K562 (cell line): ENCODE measurements around the gene SYCP2. TPM values are rescaled to one million over a fixed set of nuclear protein-coding genes. Genes with fewer than 3 reads are reported as not detected.

Source experiments
- ATAC-seq: fragments of 200-7000 bp; cut with Tn5 transposase; 3 replicates; pipeline ENCODE4 v1.9.1; 2020; ENCODE audit warnings: moderate library complexity
- BruUV-seq: library from RNA; stranded (reverse); fragments of 400-500 nt; replicated peaks from 2 replicates; lab custom pipeline; 2021; lab: Mats Ljungman, UMichigan
- CTCF ChIA-PET: fragments of 300-600 bp; formaldehyde crosslinking; extraction: SDS; loops from one replicate; lab custom pipeline; 2021; ENCODE audit warnings: low intra/inter-chr PET ratio; lab: Yijun Ruan, JAX
- POLR2A ChIA-PET: fragments of 300-600, 350-650 bp; sonication (Branson Sonifier 250); formaldehyde crosslinking; extraction: SDS; loops from one replicate; lab custom pipeline; 2021; ENCODE audit warnings: antibody characterized with exemption, inconsistent platforms; lab: Yijun Ruan, JAX
- DNase-seq, 4 experiments: peaks; one replicate each; pipeline versions ENCODE4 v3.0.0 to v3.0.0-alpha.2; 2011 to 2018; ENCODE audit warnings: low spot score in 3 of 4, mixed read lengths in 3 of 4; ENCODE audit errors: extremely low read depth in 1 of 4
- FAIRE-seq: peaks from 2 replicates; lab custom pipeline; 2011; peaks lifted over from hg19 to GRCh38; lab: Jason Lieb, UNC
- H2AFZ ChIP-seq: 2 replicates; pipeline ENCODE4 v1.6.0; 2011; ENCODE audit warnings: low read depth, low read length, control low read depth, inconsistent platforms
- H3K27ac ChIP-seq: fragments of 200-600 bp; 3 replicates; pipeline ENCODE4 v1.8.0; 2011; ENCODE audit warnings: low read depth, mild to moderate bottlenecking, control low read depth, inconsistent platforms, low read length, moderate library complexity, mixed read lengths; ENCODE audit errors: extremely low read depth
- H3K27me3 ChIP-seq, 2 experiments: fragments of 300-600 bp in 1 of 2; 2 replicates in 1 of 2; 3 replicates in 1 of 2; pipeline versions ENCODE4 v1.6.0 to v1.8.0; 2011; ENCODE audit warnings: inconsistent platforms in 2 of 2, low read length in 2 of 2, mild to moderate bottlenecking in 1 of 2, mixed read lengths in 1 of 2, moderate library complexity in 1 of 2; ENCODE audit not compliant: control insufficient read depth in 2 of 2, insufficient read depth in 2 of 2
- H3K36me3 ChIP-seq: fragments of 300-600 bp; 3 replicates; pipeline ENCODE4 v1.8.0; 2011; ENCODE audit warnings: mild to moderate bottlenecking, low read length, inconsistent platforms; ENCODE audit not compliant: control insufficient read depth, insufficient read depth
- H3K4me1 ChIP-seq, 2 experiments: fragments of 200-600 bp in 1 of 2; replicated peaks in 1 of 2; 2 replicates in 1 of 2; 3 replicates in 1 of 2; pipeline versions ENCODE4 v1.5.1 to v1.8.0; 2011; ENCODE audit warnings: inconsistent platforms in 2 of 2, low read length in 2 of 2, mild to moderate bottlenecking in 1 of 2, mixed read lengths in 1 of 2, moderate library complexity in 1 of 2; ENCODE audit not compliant: control insufficient read depth in 2 of 2, insufficient read depth in 2 of 2
- H3K4me2 ChIP-seq: 2 replicates; pipeline ENCODE4 v1.6.1; 2011; ENCODE audit warnings: low read length, control low read depth, inconsistent platforms, mixed read lengths; ENCODE audit not compliant: insufficient read depth
- H3K4me3 ChIP-seq: fragments of 200-600 bp; sonication (generic), shearing (Covaris generic); 2 replicates; pipeline ENCODE4 v1.5.1; 2016; ENCODE audit warnings: control low read depth, inconsistent platforms
- H3K79me2 ChIP-seq: fragments of 200-600 bp; 3 replicates; pipeline ENCODE4 v1.8.0; 2011; ENCODE audit warnings: low read length, inconsistent platforms; ENCODE audit not compliant: control insufficient read depth, insufficient read depth
- H3K9ac ChIP-seq, 2 experiments: 2 replicates each; pipeline versions ENCODE4 v1.6.0 to v1.6.1; 2011; ENCODE audit warnings: low read depth in 2 of 2, low read length in 2 of 2, control low read depth in 1 of 2, inconsistent platforms in 1 of 2, mild to moderate bottlenecking in 1 of 2, mixed read lengths in 1 of 2; ENCODE audit not compliant: insufficient read depth in 1 of 2
- H3K9me1 ChIP-seq: one replicate; pipeline ENCODE4 v1.6.0; 2011; ENCODE audit warnings: inconsistent platforms, mild to moderate bottlenecking, low read length, moderate library complexity; ENCODE audit not compliant: control insufficient read depth, insufficient read depth
- H3K9me3 ChIP-seq: replicated peaks from 2 replicates; pipeline ENCODE4 v1.5.1; 2011; ENCODE audit warnings: low read depth, low read length, inconsistent platforms; ENCODE audit not compliant: control insufficient read depth, insufficient read depth
- H4K20me1 ChIP-seq: replicated peaks from 2 replicates; pipeline ENCODE4 v1.6.1; 2011; ENCODE audit warnings: low read length, inconsistent platforms, mixed read lengths; ENCODE audit not compliant: control insufficient read depth, insufficient read depth
- CUX1 ChIP-seq: fragments of 200-800 bp; sonication (Bioruptor generic); IDR thresholded peaks from 2 replicates; pipeline ENCODE4 v1.6.1; 2016; ENCODE audit warnings: missing genetic modification characterization, missing compliant biosample characterization
- U2AF2 ChIP-seq: fragments of 200-400 bp; formaldehyde crosslinking; optimal IDR thresholded peaks from 2 replicates; pipeline ENCODE3; 2017; ENCODE audit warnings: low read depth, mild to moderate bottlenecking, low read length
- WGBS: fragments of 100-300 bp; shearing (Covaris generic); methylation state at CpG from one replicate; pipeline ENCODE4 v1.1.6; 2016; ENCODE audit warnings: low coverage, mixed read lengths; ENCODE audit not compliant: insufficient coverage; ENCODE audit errors: missing lambda C conversion rate; 5-methylcytosine and 5-hydroxymethylcytosine counted together
- in situ Hi-C: fragments of 300-500 bp; cut with MboI; formaldehyde crosslinking; loops from 4 replicates; pipeline ENCODE4 v1.15.0; 2018; ENCODE audit warnings: inconsistent platforms, mixed read lengths
- intact Hi-C: fragments of 100-400 bp; cut with micrococcal nuclease; formaldehyde crosslinking; loops from 2 replicates; pipeline ENCODE4 v1.14.2; 2022
- polyA plus RNA-seq, 8 experiments: library from polyadenylated mRNA; depleted of rRNA in 4 of 8; stranded (reverse) in 5 of 8; unstranded in 3 of 8; fragments of >200 nt; fragmentation: Nextera tagmentation in 2 of 8; fragmentation: Illumina TruSeq in 1 of 8; extraction: Ambion mirVana in 2 of 8; extraction: Trizol in 1 of 8; gene quantifications; 2 replicates each; pipeline versions ENCODE4 v1.2.1 to v1.2.3, GENCODE V29; 2011 to 2014; ENCODE audit warnings: inconsistent platforms in 1 of 8, missing spikeins in 1 of 8
- total RNA-seq, 7 experiments: library from RNA; depleted of rRNA in 6 of 7; stranded (reverse); fragments of >200 nt in 6 of 7; fragmentation: Illumina TruSeq in 2 of 7; extraction: Trizol in 2 of 7; gene quantifications; 2 replicates each; pipeline versions ENCODE4 v1.2.1 to v1.2.3, GENCODE V29; 2011 to 2021; ENCODE audit warnings: low replicate concordance in 1 of 7

Gene SYCP2
- total and polyA plus RNA-seq, 9 of the 15 experiments (the other 6 are each of a cell fraction or from before 2014, with no cell fraction given), result 0.24 to 1.6 (median 0.67) TPM

GRCh38 chr20:59935457-59936185, 2.2 kb upstream of the SYCP2 start:
- WGBS, result 72% methylated on average over 8 of the region's 8 CpGs
- Histone ChIP-seq H2AFZ (no peak overlapping the region), H3K9me3 (no peaks in the 10 kb centered on the region), H3K4me2 (no peak overlapping the region), H4K20me1 (no peaks in the 10 kb centered on the region), H3K79me2 (peaks cover 5% of the 10 kb centered on the region; the same call in 2 of the 3 replicates), H3K4me3 (no peak overlapping the region), H3K9me1 (no peaks in the 10 kb centered on the region), H3K27ac (no peak overlapping the region), H3K27me3 (no peaks in the 10 kb centered on the region), H3K4me1 (peaks cover 0 to 33% of the 10 kb centered on the region in 2 experiments; a peak in 3 of 5 replicates), H3K36me3 (no peaks in the 10 kb centered on the region), H3K9ac (no peak overlapping the region)
- in situ Hi-C loops, result no loop called here
- TF ChIP-seq CUX1 (CRISPR knock-in tag) (no peak), U2AF2 (no peak)
- ChIA-PET CTCF (no interaction called here), POLR2A (no interaction called here)
- FAIRE-seq, result no peak
- intact Hi-C loops, result no loop called here
- no peak for DNase-seq
- BruUV-seq, result no TSS peak
- no peak for ATAC-seq
